GM12892 (cell line): ENCODE measurements around the gene SRBD1.

ENCODE experiments used
- POLR2A ChIP-seq: IDR thresholded peaks from 2 replicates; pipeline ENCODE4 v1.6.1; 2011; ENCODE audit warnings: low read depth, low read length, control low read depth
- POLR2AphosphoS5 ChIP-seq: IDR thresholded peaks from 2 replicates; pipeline ENCODE4 v1.6.1; 2011; ENCODE audit warnings: low read depth, low read length, control low read depth

DNA sequence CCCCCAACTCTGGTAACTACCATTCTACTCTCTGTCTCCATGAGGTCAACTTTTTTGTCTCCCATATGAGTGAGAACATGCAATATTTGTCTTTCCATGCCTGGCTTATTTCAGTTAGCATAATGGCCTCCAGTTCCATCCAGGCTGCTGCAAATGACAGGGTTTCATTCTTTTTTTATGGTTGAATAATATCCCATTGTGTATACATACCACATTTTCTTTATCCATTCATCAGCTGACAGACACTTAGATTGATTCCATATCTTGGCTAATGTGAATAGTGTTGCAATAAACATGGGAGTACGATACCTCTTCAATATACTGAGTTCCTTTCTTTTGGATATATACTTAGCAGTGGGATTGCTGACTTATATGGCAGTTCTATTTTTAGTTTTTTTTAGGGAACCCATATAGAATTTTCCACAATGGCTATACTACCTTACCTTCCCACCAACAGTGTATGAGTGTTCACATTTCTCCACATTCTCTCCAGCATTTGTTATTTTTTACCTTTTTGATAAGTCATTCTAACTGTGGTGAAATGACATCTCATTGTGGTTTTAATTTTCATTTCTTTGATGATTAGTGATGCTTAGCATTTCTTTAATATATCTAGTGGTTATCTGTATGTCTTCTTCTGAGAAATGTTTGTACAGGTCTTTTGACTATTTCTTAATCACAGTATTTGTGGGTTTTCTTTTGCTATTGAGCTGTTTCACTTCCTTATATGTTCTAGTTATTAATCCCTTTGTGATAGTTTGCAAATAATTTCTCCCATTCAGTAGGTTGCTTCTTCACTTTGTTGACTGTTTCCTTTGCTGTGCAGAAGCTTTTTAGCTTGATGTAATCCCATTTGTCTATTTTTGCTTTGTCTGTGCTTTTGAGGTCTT lies 112.2 kb downstream of the SRBD1 start:
- no peak for TF ChIP-seq POLR2AphosphoS5
- no peak for TF ChIP-seq POLR2A
